T-cell (primary cell): ENCODE measurements around the gene GBF1. TPM values are rescaled to one million over a fixed set of nuclear protein-coding genes. Genes with fewer than 3 reads are reported as not detected.

Source experiments
- ATAC-seq, 4 experiments: fragments of 200-7000 bp in 3 of 4; fragments of 150-1000 bp in 1 of 4; cut with Tn5 transposase; replicated peaks in 1 of 4; 1 replicate in 3 of 4; 2 replicates in 1 of 4; pipeline ENCODE4 v1.10.0; 2021; ENCODE audit warnings: moderate library complexity in 3 of 4, mild to moderate bottlenecking in 2 of 4, moderate number of reproducible peaks in 1 of 4
- CTCF ChIA-PET, 2 donors: fragments of 300-600 bp; sonication (Branson Sonifier 250); formaldehyde crosslinking; loops; one replicate each; lab custom pipeline; 2022; ENCODE audit warnings: antibody characterized with exemption in 2 of 2; lab: Charles Lee
- POLR2A ChIA-PET, 2 donors: fragments of 300-600 bp; sonication (Branson Sonifier 250); formaldehyde crosslinking; loops; one replicate each; lab custom pipeline; 2022; ENCODE audit warnings: antibody characterized with exemption in 2 of 2; lab: Charles Lee
- DNase-seq, 35 experiments: peaks; one replicate each; pipeline versions ENCODE4 v3.0.0 to v3.0.0-alpha.2; 2013 to 2023
- H3K27ac ChIP-seq: one replicate; pipeline ENCODE4 v1.5.1; 2013; ENCODE audit warnings: low read length
- H3K27me3 ChIP-seq, 2 experiments: replicated peaks in 1 of 2; 1 replicate in 1 of 2; 2 replicates in 1 of 2; pipeline versions ENCODE4 v1.6.1 to v1.7.0; 2013; ENCODE audit warnings: low read length in 1 of 2, mixed read lengths in 1 of 2; ENCODE audit not compliant: control insufficient read depth in 2 of 2, insufficient read depth in 2 of 2; ENCODE audit errors: extremely low read depth in 1 of 2
- H3K36me3 ChIP-seq, 2 donors: 1 replicate in 1 of 2; 2 replicates in 1 of 2; pipeline versions ENCODE4 v1.6.1 to v1.7.0; 2013; ENCODE audit warnings: low read length in 1 of 2; ENCODE audit not compliant: control insufficient read depth in 2 of 2, insufficient read depth in 1 of 2; ENCODE audit errors: extremely low read depth in 1 of 2
- H3K4me1 ChIP-seq, 2 experiments: 1 replicate in 1 of 2; 2 replicates in 1 of 2; pipeline versions ENCODE4 v1.6.1 to v1.7.0; 2013; ENCODE audit warnings: low read length in 2 of 2, mixed read lengths in 1 of 2; ENCODE audit not compliant: insufficient read depth in 2 of 2, control insufficient read depth in 1 of 2; ENCODE audit errors: extremely low read depth in 1 of 2
- H3K4me3 ChIP-seq, 2 donors: 1 replicate in 1 of 2; 2 replicates in 1 of 2; pipeline versions ENCODE4 v1.5.1 to v1.7.0; 2013; ENCODE audit warnings: mild to moderate bottlenecking in 2 of 2, low read length in 1 of 2, moderate library complexity in 1 of 2; ENCODE audit not compliant: control insufficient read depth in 1 of 2; ENCODE audit errors: extremely low read depth in 1 of 2
- H3K9me3 ChIP-seq: 2 replicates; pipeline ENCODE4 v1.7.0; 2013
- H3K27ac Mint-ChIP-seq, 2 donors: one replicate each; pipeline ENCODE4 v1.8.0; 2020 to 2021; ENCODE audit warnings: mild to moderate bottlenecking in 2 of 2, mixed read lengths in 2 of 2
- H3K27me3 Mint-ChIP-seq, 2 donors: one replicate each; pipeline ENCODE4 v1.8.0; 2021 to 2022; ENCODE audit warnings: mixed read lengths in 2 of 2
- H3K36me3 Mint-ChIP-seq: one replicate; pipeline ENCODE4 v1.8.0; 2021; ENCODE audit warnings: mixed read lengths
- H3K4me1 Mint-ChIP-seq, 3 donors: one replicate each; pipeline ENCODE4 v1.8.0; 2020 to 2022; ENCODE audit warnings: mixed read lengths in 3 of 3, mild to moderate bottlenecking in 1 of 3
- H3K4me3 Mint-ChIP-seq, 3 donors: one replicate each; pipeline ENCODE4 v1.8.0; 2020 to 2022; ENCODE audit warnings: mild to moderate bottlenecking in 3 of 3, mixed read lengths in 3 of 3, moderate library complexity in 3 of 3
- H3K9me3 Mint-ChIP-seq, 3 donors: one replicate each; pipeline ENCODE4 v1.8.0; 2020 to 2022; ENCODE audit warnings: mixed read lengths in 3 of 3
- WGBS: methylation state at CpG from one replicate; pipeline ENCODE4 v1.1.5; 2013; ENCODE audit warnings: missing lambda C conversion rate; ENCODE audit not compliant: insufficient coverage; 5-methylcytosine and 5-hydroxymethylcytosine counted together
- total RNA-seq, 35 experiments: library from RNA in 6 of 35; stranded (reverse) in 6 of 35; fragments of 120-200 nt in 1 of 35; gene quantifications; one replicate each; pipeline versions ENCODE4 v1.2.1 to v1.2.4 and lab custom pipeline; 2013 to 2026

The GBF1 gene
- total RNA-seq, 5 donors from 2014 or later (not counting 1 experiment from before 2014, with no cell fraction given) = 37.2 to 41.1 (median 38.7) TPM

DNA sequence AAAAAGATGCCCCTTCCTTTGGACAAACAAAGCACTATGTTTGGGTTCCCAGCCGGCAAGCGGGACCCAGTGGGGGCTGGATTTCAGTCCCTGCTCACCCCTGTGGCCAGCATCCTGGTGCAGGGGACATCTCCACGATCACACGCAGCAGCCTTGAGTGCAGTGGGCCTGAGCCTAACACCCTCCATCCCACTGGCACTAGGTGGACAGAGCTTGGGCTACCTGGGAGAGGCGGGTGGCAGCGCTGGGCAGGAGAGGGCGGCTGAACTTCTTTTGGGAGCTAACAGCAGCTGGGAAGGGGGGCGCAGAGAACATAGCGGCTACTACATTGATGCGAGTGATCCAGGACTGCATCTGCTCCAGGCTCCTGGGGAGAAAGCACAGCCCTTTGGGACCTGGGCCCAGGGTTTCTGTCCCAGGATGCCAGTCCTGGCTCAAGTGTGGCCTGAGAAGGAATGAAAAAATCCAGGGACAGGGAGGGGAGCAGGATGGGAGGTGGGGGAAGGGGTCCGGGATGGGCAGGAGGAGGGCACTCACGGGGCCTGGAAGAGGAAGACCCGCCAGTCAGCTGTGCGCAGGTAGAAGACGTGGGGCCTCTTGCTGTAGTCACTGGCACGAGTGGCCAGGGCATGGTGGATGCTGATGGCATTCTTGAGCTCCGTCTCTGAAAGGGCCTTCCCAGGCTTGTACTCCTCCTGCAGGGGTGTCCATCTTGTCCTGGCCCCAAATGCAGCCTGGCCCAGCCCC lies 159.2 kb downstream of the GBF1 start:
- no peak overlapping the region for H3K27ac Mint-ChIP-seq
- peaks cover 10% of the 10 kb centered on the region for H3K36me3 Mint-ChIP-seq
- Histone ChIP-seq H3K27me3 (peaks cover 0 to 20% of the 10 kb centered on the region in 2 experiments), H3K27ac (no peak overlapping the region), H3K4me1 (peaks cover 7 to 35% of the 10 kb centered on the region in 2 experiments), H3K4me3 (no peak overlapping the region), H3K9me3 (no peaks in the 10 kb centered on the region), H3K36me3 (peaks cover 12 to 28% of the 10 kb centered on the region in 2 donors)
- WGBS = 91% methylated on average over 16 of the region's 17 CpGs
- CTCF ChIA-PET = no interaction called here
- peaks cover 0 to 7% of the 10 kb centered on the region in 2 donors for H3K27me3 Mint-ChIP-seq
- POLR2A ChIA-PET = interaction anchor here (0.5 to 0.7 kb wide), 4 partner anchors 10 to 98 kb away, joined by 3 to 6 read pairs (median 5); no protein-coding TSS in a partner anchor
- ATAC-seq (no peak), DNase-seq (peak in 1 of 35 experiments; percentile 25)
- H3K4me1 Mint-ChIP-seq = peaks cover 18 to 30% (median 22%) of the 10 kb centered on the region in 3 donors
- H3K4me3 Mint-ChIP-seq = no peak overlapping the region
- no peaks in the 10 kb centered on the region for H3K9me3 Mint-ChIP-seq

GRCh38 chr10:102405108-102405571 lies 159.8 kb downstream of the GBF1 start:
- CTCF ChIA-PET = no interaction called here
- no peak overlapping the region for H3K4me3 Mint-ChIP-seq
- peak in 2 of 35 experiments; percentile 30 to 31 for DNase-seq

DNA sequence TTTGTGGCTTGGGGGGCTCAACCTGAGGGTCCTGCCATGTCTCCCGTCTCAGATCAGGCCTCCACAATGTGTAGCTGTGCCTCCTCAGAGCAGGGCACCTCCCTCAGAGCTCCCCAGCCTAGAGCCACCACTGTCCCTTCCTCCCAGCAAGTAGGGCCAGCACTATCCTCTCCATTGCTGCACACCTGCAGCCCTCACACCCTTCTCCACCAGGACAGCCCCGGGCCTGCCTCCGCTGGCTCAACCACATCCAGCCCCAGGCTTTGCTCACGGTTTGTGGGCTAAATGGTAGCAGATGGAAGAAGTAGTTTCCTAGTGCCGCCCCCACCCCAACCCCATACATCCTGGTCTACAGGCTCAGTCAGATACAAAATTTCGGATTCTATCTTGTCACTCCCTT lies 160.3 kb downstream of the GBF1 start:
- CTCF ChIA-PET = no interaction called here

More at GRCh38 chr10:102405108-102405571, 159.8 kb downstream of the GBF1 start:
- no peak overlapping the region for H3K4me3 ChIP-seq
- H3K27me3 ChIP-seq = peaks cover 0 to 26% of the 10 kb centered on the region in 2 experiments
- no peaks in the 10 kb centered on the region for H3K9me3 ChIP-seq
- ATAC-seq = no peak
- POLR2A ChIA-PET = interaction anchor here (0.5 to 0.8 kb wide), 3 partner anchors 56 to 175 kb away, joined by 3 to 5 read pairs (median 3); no protein-coding TSS in a partner anchor
- H3K36me3 ChIP-seq = peaks cover 8 to 24% of the 10 kb centered on the region in 2 donors
- Mint-ChIP-seq H3K9me3 (no peaks in the 10 kb centered on the region), H3K27ac (no peak overlapping the region), H3K4me1 (peaks cover 21 to 36% (median 22%) of the 10 kb centered on the region in 3 donors), H3K36me3 (peaks cover 6% of the 10 kb centered on the region), H3K27me3 (peaks cover 0 to 13% of the 10 kb centered on the region in 2 donors)
- no peak overlapping the region for H3K27ac ChIP-seq
- peaks cover 12 to 35% of the 10 kb centered on the region in 2 experiments for H3K4me1 ChIP-seq
- 90% methylated on average over 15 of the region's 19 CpGs for WGBS

GRCh38 chr10:102406815-102407214 lies 161.5 kb downstream of the GBF1 start:
- H3K4me1 Mint-ChIP-seq = peaks cover 25 to 43% (median 28%) of the 10 kb centered on the region in 3 donors
- H3K27ac ChIP-seq = no peak overlapping the region
- peaks cover 0 to 43% of the 10 kb centered on the region in 2 experiments for H3K27me3 ChIP-seq
- no peak overlapping the region for H3K4me3 ChIP-seq
- peaks cover 13 to 42% of the 10 kb centered on the region in 2 experiments for H3K4me1 ChIP-seq
- DNase-seq (peak in 2 of 35 experiments; percentile 10 to 24), ATAC-seq (no peak)
- POLR2A ChIA-PET = interaction anchor here (0.6 to 1.4 kb wide), 4 partner anchors 8 to 240 kb away, joined by 3 to 9 read pairs (median 6); no protein-coding TSS in a partner anchor
- H3K9me3 Mint-ChIP-seq = no peaks in the 10 kb centered on the region
- H3K27me3 Mint-ChIP-seq = peaks cover 0 to 25% of the 10 kb centered on the region in 2 donors
- no peaks in the 10 kb centered on the region for H3K9me3 ChIP-seq
- peaks cover 3 to 8% of the 10 kb centered on the region in 2 donors for H3K36me3 ChIP-seq
- peak overlapping the region in 2 of 3 donors; percentile 43 to 82 for H3K4me3 Mint-ChIP-seq
- WGBS = no CpG with 5 or more reads among the region's 2 CpGs
- no peaks in the 10 kb centered on the region for H3K36me3 Mint-ChIP-seq
- CTCF ChIA-PET = interaction anchor here (0.6 to 1.1 kb wide), 6 partner anchors 11 to 248 kb away, joined by 3 to 9 read pairs (median 4); no protein-coding TSS in a partner anchor
- H3K27ac Mint-ChIP-seq = peak overlapping the region in 1 of 2 donors; percentile 76

More for the DNA sequence above, 160.3 kb downstream of the GBF1 start:
- H3K36me3 ChIP-seq = peaks cover 3 to 19% of the 10 kb centered on the region in 2 donors
- Mint-ChIP-seq H3K4me1 (peaks cover 18 to 34% (median 19%) of the 10 kb centered on the region in 3 donors), H3K27ac (peak overlapping the region in 1 of 2 donors; percentile 44), H3K4me3 (peak overlapping the region in 1 of 3 donors; percentile 25), H3K27me3 (peaks cover 0 to 14% of the 10 kb centered on the region in 2 donors), H3K9me3 (no peaks in the 10 kb centered on the region), H3K36me3 (peaks cover 3% of the 10 kb centered on the region)
- POLR2A ChIA-PET = interaction anchor here (0.7 to 0.8 kb wide), 3 partner anchors 23 to 176 kb away, joined by 3 to 6 read pairs (median 5); no protein-coding TSS in a partner anchor
- DNase-seq (peak in 2 of 35 experiments; percentile 30 to 37), ATAC-seq (no peak)
- H3K9me3 ChIP-seq = no peaks in the 10 kb centered on the region
- WGBS = 75% methylated on average over 2 of the region's 6 CpGs
- no peak overlapping the region for H3K27ac ChIP-seq
- H3K27me3 ChIP-seq = peaks cover 0 to 31% of the 10 kb centered on the region in 2 experiments
- peaks cover 13 to 35% of the 10 kb centered on the region in 2 experiments for H3K4me1 ChIP-seq
- H3K4me3 ChIP-seq = no peak overlapping the region

- POLR2A ChIA-PET = interaction anchor here (0.5 to 1.4 kb wide), 3 partner anchors 10 to 397 kb away, joined by 3 to 8 read pairs (median 6); no protein-coding TSS in a partner anchor
- ATAC-seq = no peak
These were observed 162.2 kb downstream of the GBF1 start for GRCh38 chr10:102407425-102408130.

More at GRCh38 chr10:102407425-102408130, 162.2 kb downstream of the GBF1 start:
- Mint-ChIP-seq H3K36me3 (no peaks in the 10 kb centered on the region), H3K4me3 (peak overlapping the region; percentile 18 to 82 (median 24)), H3K4me1 (peaks cover 25 to 43% (median 30%) of the 10 kb centered on the region in 3 donors), H3K27me3 (peaks cover 0 to 31% of the 10 kb centered on the region in 2 donors), H3K27ac (peak overlapping the region in 1 of 2 donors; percentile 65), H3K9me3 (no peaks in the 10 kb centered on the region)
- no peaks in the 10 kb centered on the region for H3K9me3 ChIP-seq
- peaks cover 14 to 47% of the 10 kb centered on the region in 2 experiments for H3K4me1 ChIP-seq
- 84% methylated on average over 10 of the region's 13 CpGs for WGBS
- H3K36me3 ChIP-seq = peaks cover under 1 to 3% of the 10 kb centered on the region in 2 donors
- peak in 1 of 35 experiments; percentile 28 for DNase-seq
- H3K27ac ChIP-seq = no peak overlapping the region
- peaks cover 0 to 51% of the 10 kb centered on the region in 2 experiments for H3K27me3 ChIP-seq
- CTCF ChIA-PET = interaction anchor here in 1 of 2 donors (1.1 kb wide), 1 partner anchor 13 kb away, joined by 3 read pairs; no protein-coding TSS in a partner anchor
- H3K4me3 ChIP-seq = no peak overlapping the region
